AG10803 (cell line): ENCODE data around the gene PCBP3.
"Not testable (repeated sequence)": the region's sequence is repeated elsewhere in the genome, so short reads cannot be mapped to it uniquely, and the experiment has no call there.

Experiments
- DNase-seq: peaks from one replicate; pipeline ENCODE4 v3.0.0; 2010; ENCODE audit warnings: low read depth
- H3K4me3 ChIP-seq: 2 replicates; pipeline ENCODE4 v1.5.1; 2011; ENCODE audit warnings: mild to moderate bottlenecking, low read length, control low read depth
- TF ChIP-seq, protein P1 (sequence below): conservative IDR thresholded peaks from 2 replicates; pipeline ENCODE4 v1.5.1; 2011; ENCODE audit warnings: mild to moderate bottlenecking, low read length, control low read depth, inconsistent platforms

The PCBP3 gene

DNA sequence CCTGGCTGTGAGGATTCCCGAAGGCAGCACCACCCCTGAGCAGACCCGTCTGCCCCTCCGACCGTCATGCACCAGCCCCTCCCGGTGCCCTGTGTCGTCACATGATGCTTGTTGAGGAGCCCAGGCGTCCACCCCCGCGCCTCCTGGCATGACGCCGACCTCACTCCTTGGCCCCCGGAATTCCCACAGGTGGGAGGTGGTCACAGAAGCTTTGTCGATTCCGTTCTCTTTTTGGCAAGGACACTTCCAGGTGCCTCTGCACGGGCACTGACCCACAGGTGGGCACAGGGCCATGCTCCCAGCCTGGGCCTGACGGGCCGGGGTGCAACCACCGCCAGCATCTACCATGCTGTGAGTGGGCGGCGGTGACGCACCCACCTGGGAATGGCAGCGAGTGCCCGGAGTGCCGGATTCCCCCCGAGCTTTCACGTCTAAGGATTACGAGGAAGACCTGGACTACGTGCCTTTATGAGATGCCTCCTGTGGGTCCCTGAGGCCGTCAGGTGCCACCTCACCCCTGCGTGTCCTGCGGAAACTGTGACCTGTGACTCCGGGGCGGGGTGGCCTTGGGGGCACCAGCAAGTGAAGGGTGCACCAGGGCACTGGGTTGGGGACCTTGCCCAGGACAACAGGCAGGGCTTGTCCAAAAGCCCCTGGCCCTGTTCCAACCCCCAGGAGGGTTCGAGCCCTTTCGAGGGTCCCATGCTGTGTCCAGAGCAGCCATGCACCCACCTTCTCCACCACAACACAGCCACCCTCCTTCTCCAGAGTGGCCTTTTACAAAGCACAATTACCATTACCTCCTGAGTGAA, 306.6 kb downstream of the PCBP3 start:
- peak overlapping the region; percentile 9; the same call in 1 of the 2 replicates for H3K4me3 ChIP-seq
- TF ChIP-seq, protein P1, sequence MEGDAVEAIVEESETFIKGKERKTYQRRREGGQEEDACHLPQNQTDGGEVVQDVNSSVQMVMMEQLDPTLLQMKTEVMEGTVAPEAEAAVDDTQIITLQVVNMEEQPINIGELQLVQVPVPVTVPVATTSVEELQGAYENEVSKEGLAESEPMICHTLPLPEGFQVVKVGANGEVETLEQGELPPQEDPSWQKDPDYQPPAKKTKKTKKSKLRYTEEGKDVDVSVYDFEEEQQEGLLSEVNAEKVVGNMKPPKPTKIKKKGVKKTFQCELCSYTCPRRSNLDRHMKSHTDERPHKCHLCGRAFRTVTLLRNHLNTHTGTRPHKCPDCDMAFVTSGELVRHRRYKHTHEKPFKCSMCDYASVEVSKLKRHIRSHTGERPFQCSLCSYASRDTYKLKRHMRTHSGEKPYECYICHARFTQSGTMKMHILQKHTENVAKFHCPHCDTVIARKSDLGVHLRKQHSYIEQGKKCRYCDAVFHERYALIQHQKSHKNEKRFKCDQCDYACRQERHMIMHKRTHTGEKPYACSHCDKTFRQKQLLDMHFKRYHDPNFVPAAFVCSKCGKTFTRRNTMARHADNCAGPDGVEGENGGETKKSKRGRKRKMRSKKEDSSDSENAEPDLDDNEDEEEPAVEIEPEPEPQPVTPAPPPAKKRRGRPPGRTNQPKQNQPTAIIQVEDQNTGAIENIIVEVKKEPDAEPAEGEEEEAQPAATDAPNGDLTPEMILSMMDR: no peak
- no peak for DNase-seq

DNA sequence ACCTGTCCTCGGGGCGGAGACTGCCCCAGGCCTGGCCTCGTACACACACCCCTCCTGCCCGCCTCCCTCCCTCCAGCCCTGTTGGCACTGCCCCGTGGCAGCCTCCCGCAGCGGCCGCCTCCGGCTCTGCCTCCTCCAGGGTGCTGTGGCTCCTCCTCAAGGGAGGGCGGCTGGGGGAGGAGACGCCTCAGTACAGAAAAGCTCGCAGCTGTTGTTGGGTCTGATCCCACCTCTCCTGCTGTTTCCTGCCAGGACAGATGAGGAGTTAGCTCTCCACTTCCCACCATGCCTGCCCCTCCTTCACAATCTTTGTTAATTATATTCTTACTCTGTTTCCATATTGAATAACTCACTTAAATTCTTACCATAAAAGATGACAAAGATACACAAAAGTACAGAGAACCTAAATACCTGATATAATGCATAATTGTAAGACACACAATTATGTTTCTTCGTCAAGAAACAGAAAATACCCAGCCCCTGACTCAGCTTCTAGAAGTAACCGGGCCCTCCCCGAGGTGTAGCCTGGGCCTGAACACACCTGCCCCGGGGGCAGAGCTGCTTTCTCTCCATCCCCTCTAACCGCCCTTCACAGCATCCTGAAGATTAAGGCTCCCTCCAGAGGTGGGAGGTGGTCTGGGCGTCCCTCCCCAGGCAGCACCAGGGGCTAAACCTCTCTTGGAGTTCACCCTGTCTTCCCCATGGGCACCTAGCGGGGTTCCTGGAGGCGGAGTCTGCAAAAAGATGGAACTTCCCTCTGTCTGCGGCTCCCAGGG, 307.4 kb downstream of the PCBP3 start:
- TF ChIP-seq, protein P1: no peak
- peak overlapping the region; percentile 5; the same call in 1 of the 2 replicates for H3K4me3 ChIP-seq
- peak; percentile 53 for DNase-seq

DNA sequence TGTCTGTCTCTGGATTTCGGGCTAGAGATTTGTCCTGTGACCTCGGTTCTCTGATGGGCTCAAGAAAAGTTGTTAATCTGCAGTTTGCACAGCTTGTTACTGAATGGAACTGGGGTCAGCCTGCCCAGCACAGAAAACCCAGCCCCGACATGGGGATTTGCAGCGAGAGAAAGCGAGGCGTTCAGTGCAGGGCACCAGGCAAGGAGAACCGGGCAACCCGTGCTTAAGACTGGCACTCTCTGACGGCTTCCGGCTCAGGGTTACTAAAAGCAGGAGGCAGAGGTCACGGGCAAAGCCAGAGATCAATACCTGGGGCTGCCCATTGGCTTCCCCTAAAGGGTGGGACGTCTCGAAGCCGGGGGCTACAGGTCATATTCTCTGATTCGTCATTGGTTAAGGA, 308.2 kb downstream of the PCBP3 start:
- TF ChIP-seq, protein P1: no peak
- DNase-seq: no peak
- H3K4me3 ChIP-seq: no peak overlapping the region

DNA sequence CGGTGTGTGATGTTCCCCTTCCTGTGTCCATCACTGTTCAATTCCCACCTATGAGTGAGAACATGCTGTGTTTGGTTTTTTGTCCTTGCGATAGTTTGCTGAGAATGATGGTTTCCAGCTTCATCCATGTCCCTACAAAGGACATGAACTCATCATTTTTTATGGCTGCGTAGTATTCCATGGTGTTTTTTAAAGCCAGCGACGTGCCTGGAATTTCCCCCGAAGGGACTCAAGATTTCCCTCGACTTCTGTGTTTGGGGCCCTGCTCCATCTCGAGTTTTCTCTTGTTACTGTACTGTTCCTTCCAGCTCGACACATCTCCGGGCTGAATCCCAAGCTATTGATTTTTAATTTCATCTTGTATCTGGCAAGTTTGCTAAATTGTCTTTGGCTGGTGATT, 309.0 kb downstream of the PCBP3 start:
- not testable (repeated sequence) for DNase-seq, H3K4me3 ChIP-seq

DNA sequence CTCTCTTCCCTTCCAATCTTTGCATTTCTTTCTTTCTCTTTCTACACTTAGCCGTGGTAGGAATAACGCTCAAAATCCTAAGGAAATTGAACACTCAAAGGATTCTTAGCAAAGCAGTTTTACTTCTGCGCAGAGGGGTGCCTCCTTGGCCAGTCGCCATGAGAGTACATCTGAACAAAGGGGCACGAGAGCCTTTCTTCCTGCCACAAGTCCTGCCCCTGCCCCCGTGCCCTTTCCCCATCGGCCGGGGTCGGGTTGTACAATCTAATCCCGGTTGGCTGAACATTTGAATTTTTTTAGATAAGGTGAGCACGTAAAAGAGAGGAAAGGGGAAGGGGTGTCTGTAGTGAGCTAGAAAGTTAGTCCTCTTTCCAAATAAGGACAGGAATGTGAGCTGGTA, 309.4 kb downstream of the PCBP3 start:
- TF ChIP-seq, protein P1: no peak
- DNase-seq: no peak
- H3K4me3 ChIP-seq: no peak overlapping the region

DNA sequence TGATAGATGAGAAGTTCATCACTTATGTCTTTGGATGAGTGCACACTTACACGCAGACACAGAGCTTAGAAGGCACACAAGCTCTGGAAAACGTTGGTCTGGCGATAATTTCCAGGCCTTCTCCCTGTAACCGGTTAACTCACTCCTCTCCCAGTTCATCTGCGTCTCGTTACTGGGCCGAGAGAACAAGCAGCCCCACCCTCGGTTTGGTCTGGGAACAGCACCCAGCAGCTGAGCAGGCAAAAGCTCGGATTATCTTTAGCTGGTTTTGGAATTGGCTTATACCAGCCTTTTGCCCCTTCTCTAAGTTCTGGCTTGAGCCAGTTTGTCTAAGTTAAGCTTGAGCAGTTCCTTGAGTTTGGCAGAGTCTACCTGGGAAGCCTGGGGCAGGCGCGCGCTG, 310.7 kb downstream of the PCBP3 start:
- H3K4me3 ChIP-seq: no peak overlapping the region
- TF ChIP-seq, protein P1: peak; percentile 61
- peak; percentile 82 for DNase-seq

DNA sequence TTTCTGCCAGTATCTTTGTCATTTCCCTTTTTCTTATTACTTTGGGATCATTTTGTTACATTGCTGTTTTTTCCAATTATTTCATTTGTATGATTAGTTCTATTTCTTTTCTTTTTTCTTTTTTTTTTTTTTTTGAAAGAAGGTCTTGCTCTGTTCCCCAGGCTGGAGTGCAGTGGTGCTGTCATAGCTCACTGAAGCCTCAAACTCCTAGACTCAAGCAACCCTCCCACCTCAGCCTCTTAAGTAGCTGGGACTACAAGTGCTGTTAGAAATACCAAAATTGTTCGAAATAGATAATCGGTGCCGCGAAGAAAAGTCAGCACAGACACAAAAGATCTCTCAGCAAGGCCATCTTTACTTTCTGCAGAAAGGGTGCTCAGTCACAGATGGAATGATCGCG, 311.4 kb downstream of the PCBP3 start:
- no peak for DNase-seq
- no peak overlapping the region for H3K4me3 ChIP-seq
- TF ChIP-seq, protein P1: no peak
